Sigmoid colon (tissue), 4 donors: ENCODE data around the gene TPCN2.

ENCODE experiments used
- CTCF ChIP-seq, 4 experiments: fragments of 450-650 bp in 3 of 4; fragments of 200-600 bp in 1 of 4; IDR thresholded peaks; one replicate each; pipeline ENCODE4 v1.5.1; 2016 to 2019; ENCODE audit warnings: antibody characterized with exemption in 4 of 4, mild to moderate bottlenecking in 3 of 4, moderate library complexity in 2 of 4
- EP300 ChIP-seq, 4 donors: sonication (generic); formaldehyde crosslinking; IDR thresholded peaks; one replicate each; pipeline ENCODE4 v1.6.1; 2017; ENCODE audit warnings: antibody characterized with exemption in 4 of 4
- POLR2AphosphoS5 ChIP-seq, 4 donors: sonication (generic); formaldehyde crosslinking; IDR thresholded peaks; one replicate each; pipeline ENCODE4 v1.6.1; 2017; ENCODE audit warnings: antibody characterized with exemption in 4 of 4

GRCh38 chr11:69088676-69089146, 40.0 kb downstream of the TPCN2 start:
- peak; percentile 67 to 76 (median 72) for TF ChIP-seq CTCF (IDR thresholded peaks at IDR 0.05)
- TF ChIP-seq EP300 (IDR thresholded peaks at IDR 0.05): no peak
- TF ChIP-seq POLR2AphosphoS5 (IDR thresholded peaks at IDR 0.05): peak in 3 of 4 donors; percentile 6 to 27 (median 16)
